Gastroesophageal sphincter (tissue), 3 donors: ENCODE data around the gene TCF4.

ENCODE experiments used
- EP300 ChIP-seq: sonication (generic); formaldehyde crosslinking; IDR thresholded peaks from one replicate; pipeline ENCODE4 v1.6.1; 2017; ENCODE audit warnings: antibody characterized with exemption, mild to moderate bottlenecking
- POLR2A ChIP-seq, 2 donors: fragments of 450-650 bp; IDR thresholded peaks; one replicate each; pipeline ENCODE4 v1.6.1; 2017; ENCODE audit warnings: antibody characterized with exemption in 2 of 2, mild to moderate bottlenecking in 2 of 2, moderate library complexity in 1 of 2
- POLR2AphosphoS5 ChIP-seq: sonication (generic); formaldehyde crosslinking; IDR thresholded peaks from one replicate; pipeline ENCODE4 v1.6.1; 2017; ENCODE audit warnings: antibody characterized with exemption
- TF ChIP-seq, protein P1 (sequence below), 4 experiments: fragments of 200-600 bp in 2 of 4; fragments of 450-650 bp in 2 of 4; sonication (generic) in 1 of 4; IDR thresholded peaks; one replicate each; pipeline ENCODE4 v1.5.1; 2017 to 2019; ENCODE audit warnings: antibody characterized with exemption in 4 of 4, mild to moderate bottlenecking in 2 of 4, moderate library complexity in 2 of 4

- TF ChIP-seq, protein P1, sequence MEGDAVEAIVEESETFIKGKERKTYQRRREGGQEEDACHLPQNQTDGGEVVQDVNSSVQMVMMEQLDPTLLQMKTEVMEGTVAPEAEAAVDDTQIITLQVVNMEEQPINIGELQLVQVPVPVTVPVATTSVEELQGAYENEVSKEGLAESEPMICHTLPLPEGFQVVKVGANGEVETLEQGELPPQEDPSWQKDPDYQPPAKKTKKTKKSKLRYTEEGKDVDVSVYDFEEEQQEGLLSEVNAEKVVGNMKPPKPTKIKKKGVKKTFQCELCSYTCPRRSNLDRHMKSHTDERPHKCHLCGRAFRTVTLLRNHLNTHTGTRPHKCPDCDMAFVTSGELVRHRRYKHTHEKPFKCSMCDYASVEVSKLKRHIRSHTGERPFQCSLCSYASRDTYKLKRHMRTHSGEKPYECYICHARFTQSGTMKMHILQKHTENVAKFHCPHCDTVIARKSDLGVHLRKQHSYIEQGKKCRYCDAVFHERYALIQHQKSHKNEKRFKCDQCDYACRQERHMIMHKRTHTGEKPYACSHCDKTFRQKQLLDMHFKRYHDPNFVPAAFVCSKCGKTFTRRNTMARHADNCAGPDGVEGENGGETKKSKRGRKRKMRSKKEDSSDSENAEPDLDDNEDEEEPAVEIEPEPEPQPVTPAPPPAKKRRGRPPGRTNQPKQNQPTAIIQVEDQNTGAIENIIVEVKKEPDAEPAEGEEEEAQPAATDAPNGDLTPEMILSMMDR (IDR thresholded peaks at IDR 0.05) = no peak
- TF ChIP-seq POLR2AphosphoS5 = no peak
- no peak for TF ChIP-seq POLR2A (IDR thresholded peaks at IDR 0.05)
- TF ChIP-seq EP300 = no peak
Observed at GRCh38 chr18:55337908-55338521, 250.0 kb downstream of the TCF4 start.
